ENCODE data around the gene USH2A. TPM values are rescaled to one million over a fixed set of nuclear protein-coding genes. Genes with fewer than 3 reads are reported as not detected.

The USH2A gene
- polyA plus RNA-seq, 1 of the 3 experiments (the other 2 are of a cell fraction): under 0.01 TPM

GRCh38 chr1:215793180-215793579 lies 630.1 kb downstream of the USH2A start:
- Histone ChIP-seq H3K79me2 (ENCODE audit: insufficient read depth) (no peaks in the 10 kb centered on the region), H3K36me3 (replicated peaks in 1 of 2; ENCODE audit: control insufficient read depth in 1 of 2, insufficient read depth in 2 of 2, low read length in 1 of 2) (no peaks in the 10 kb centered on the region), H3K9ac (no peak overlapping the region), H3F3A (replicated peaks; ENCODE audit: insufficient read depth) (peaks cover 17% of the 10 kb centered on the region), H2AFZ (ENCODE audit: low read depth) (no peak overlapping the region), H3K4me3 (ENCODE audit: low read depth in 2 of 2, low read length in 1 of 2) (no peak overlapping the region), H4K20me1 (ENCODE audit: insufficient read depth) (no peaks in the 10 kb centered on the region), H3K4me2 (no peak overlapping the region), H3K9me2 (no peaks in the 10 kb centered on the region), H3K27ac (ENCODE audit: low read depth in 2 of 2, low read length in 1 of 2) (peak overlapping the region in 1 of 2 experiments; percentile 50; a peak in 2 of 4 replicates), H3K4me1 (ENCODE audit: control insufficient read depth in 1 of 2, insufficient read depth in 2 of 2, low read depth in 1 of 2, low read length in 1 of 2) (no peaks in the 10 kb centered on the region; a peak in 1 of 4 replicates), H3K9me3 (no peaks in the 10 kb centered on the region), H3K27me3 (ENCODE audit: insufficient read depth) (no peaks in the 10 kb centered on the region)
- CTCF ChIA-PET: no interaction called here
- no peak for DNase-seq
- POLR2A ChIA-PET: no interaction called here
- TF ChIP-seq MXI1 (IDR thresholded peaks at IDR 0.05; ENCODE audit: low read depth, low read length) (no peak), JUND (IDR thresholded peaks at IDR 0.05) (peak; percentile 44), TCF12 (IDR thresholded peaks at IDR 0.05) (peak; percentile 56), CTCF (IDR thresholded peaks at IDR 0.05) (peak; percentile 67), GATA2 (CRISPR knock-in tag; IDR thresholded peaks at IDR 0.05) (no peak), MAX (IDR thresholded peaks at IDR 0.05; ENCODE audit: low read depth) (no peak), SMC3 (IDR thresholded peaks at IDR 0.05; ENCODE audit: low read depth, low read length) (peak; percentile 27; the same call in 1 of the 2 replicates), FOSL2 (IDR thresholded peaks at IDR 0.05; ENCODE audit: borderline replicate concordance, low read depth) (peak; percentile 54; the same call in 1 of the 2 replicates), SIN3A (IDR thresholded peaks at IDR 0.05; ENCODE audit: borderline replicate concordance, low read depth, low read length) (no peak), MEF2A (IDR thresholded peaks at IDR 0.05; ENCODE audit: borderline replicate concordance, low read depth) (peak; percentile 87), USF1 (IDR thresholded peaks at IDR 0.05; ENCODE audit: borderline replicate concordance, low read depth) (no peak), ELF1 (IDR thresholded peaks at IDR 0.05) (no peak), PBX3 (IDR thresholded peaks at IDR 0.05) (no peak; the same call in 1 of the 2 replicates), FOXJ3 (CRISPR knock-in tag; IDR thresholded peaks at IDR 0.05) (no peak), RAD21 (IDR thresholded peaks at IDR 0.05; ENCODE audit: low read length) (peak; percentile 57)

- no peaks in the 10 kb centered on the region for H3K79me2 ChIP-seq (ENCODE audit: insufficient read depth)
- no peak overlapping the region for H3K4me3 ChIP-seq (ENCODE audit: low read depth in 2 of 2, low read length in 1 of 2)
- WGBS (ENCODE audit: low lambda C conversion rate): 72% methylated on average over 8 of the region's 8 CpGs
- no peaks in the 10 kb centered on the region for H4K20me1 ChIP-seq (ENCODE audit: insufficient read depth)
- no peak overlapping the region for H3K9ac ChIP-seq
- no peak overlapping the region for H2AFZ ChIP-seq (ENCODE audit: low read depth)
- H3K27ac ChIP-seq (ENCODE audit: low read depth in 2 of 2, low read length in 1 of 2): peak overlapping the region in 1 of 2 experiments; percentile 10; a peak in 1 of 4 replicates
- H3K9me3 ChIP-seq: no peaks in the 10 kb centered on the region
- no peak for DNase-seq
- ChIA-PET CTCF (interaction anchor here (0.7 kb wide), 1 partner anchor 136 kb away, joined by 3 read pairs; no protein-coding TSS in a partner anchor), POLR2A (no interaction called here)
- H3K4me1 ChIP-seq (ENCODE audit: control insufficient read depth in 1 of 2, insufficient read depth in 2 of 2, low read depth in 1 of 2, low read length in 1 of 2): no peaks in the 10 kb centered on the region; a peak in 1 of 4 replicates
- no peaks in the 10 kb centered on the region for H3K27me3 ChIP-seq (ENCODE audit: insufficient read depth)
- no peak overlapping the region for H3K4me2 ChIP-seq
- no peaks in the 10 kb centered on the region for H3K36me3 ChIP-seq (replicated peaks in 1 of 2; ENCODE audit: control insufficient read depth in 1 of 2, insufficient read depth in 2 of 2, low read length in 1 of 2)
- H3K9me2 ChIP-seq: no peaks in the 10 kb centered on the region
- H3F3A ChIP-seq (replicated peaks; ENCODE audit: insufficient read depth): peaks cover 17% of the 10 kb centered on the region
- TF ChIP-seq NFIC (IDR thresholded peaks at IDR 0.05; ENCODE audit: borderline replicate concordance) (no peak), FOXJ3 (CRISPR knock-in tag; IDR thresholded peaks at IDR 0.05) (no peak), ZBTB33 (IDR thresholded peaks at IDR 0.05; ENCODE audit: borderline replicate concordance, low read depth) (no peak), TAF1 (IDR thresholded peaks at IDR 0.05; ENCODE audit: borderline replicate concordance, low read depth, low read length) (no peak), EZH2phosphoT487 (IDR thresholded peaks at IDR 0.05; ENCODE audit: borderline replicate concordance, low read depth) (no peak), IRF3 (IDR thresholded peaks at IDR 0.05; ENCODE audit: low read depth, low read length) (no peak), ELF1 (IDR thresholded peaks at IDR 0.05) (no peak), POLR2AphosphoS5 (IDR thresholded peaks at IDR 0.05; ENCODE audit: low read depth, low read length) (no peak), GATA2 (CRISPR knock-in tag; IDR thresholded peaks at IDR 0.05) (no peak), GABPA (IDR thresholded peaks at IDR 0.05; ENCODE audit: low read depth) (no peak), RFX5 (IDR thresholded peaks at IDR 0.05; ENCODE audit: low read length) (no peak), RCOR1 (IDR thresholded peaks at IDR 0.05; ENCODE audit: low read length) (no peak)
These were observed 630.8 kb downstream of the USH2A start for GRCh38 chr1:215792446-215792845.
